Measurements from ENCODE around the gene APOM.

Gene APOM

GRCh38 chr6:31655349-31656237 lies at the start of gene APOM:
Gene APOM (plus strand): TSS chr6:31655894. CDS start chr6:31655967, 73 bp downstream.
- no peak for DNase-seq (ENCODE audit: low read depth)

- DNase-seq (ENCODE audit: low read depth): no peak
Observed at GRCh38 chr6:31607317-31607716, 48.4 kb upstream of the APOM start.

- DNase-seq (ENCODE audit: low read depth): no peak
Observed at GRCh38 chr6:31609519-31610406, 45.9 kb upstream of the APOM start.

GRCh38 chr6:31610968-31611367 lies 44.7 kb upstream of the APOM start:
- no peak for DNase-seq (ENCODE audit: low read depth)

- no peak for DNase-seq (ENCODE audit: low read depth)
Observed at GRCh38 chr6:31614075-31614619, 41.5 kb upstream of the APOM start.

GRCh38 chr6:31614684-31615578 lies 40.8 kb upstream of the APOM start, which contains the start of gene AIF1:
Gene AIF1 (plus strand): TSS chr6:31615234. CDS start chr6:31615330, 96 bp downstream.
- DNase-seq (ENCODE audit: low read depth): no peak

- DNase-seq (ENCODE audit: low read depth): no peak
Observed at GRCh38 chr6:31615748-31616147, 39.9 kb upstream of the APOM start.

GRCh38 chr6:31617010-31617409 lies 38.7 kb upstream of the APOM start:
- DNase-seq (ENCODE audit: low read depth): no peak

GRCh38 chr6:31619805-31620585 lies 35.7 kb upstream of the APOM start:
- peak; percentile 100 for DNase-seq (ENCODE audit: low read depth)

- DNase-seq (ENCODE audit: low read depth): no peak
Observed at GRCh38 chr6:31620586-31621319, 34.9 kb upstream of the APOM start, which contains the start of gene PRRC2A. Gene PRRC2A (plus strand): TSS chr6:31620715. CDS start chr6:31622790, 2,075 bp downstream.

- DNase-seq (ENCODE audit: low read depth): no peak
Observed at GRCh38 chr6:31621320-31621939, 34.3 kb upstream of the APOM start.

GRCh38 chr6:31621991-31622390 lies 33.7 kb upstream of the APOM start:
- DNase-seq (ENCODE audit: low read depth): no peak

- no peak for DNase-seq (ENCODE audit: low read depth)
Observed at GRCh38 chr6:31622684-31623091, 33.0 kb upstream of the APOM start.

GRCh38 chr6:31624070-31624469 lies 31.6 kb upstream of the APOM start:
- DNase-seq (ENCODE audit: low read depth): no peak

- no peak for DNase-seq (ENCODE audit: low read depth)
Observed at GRCh38 chr6:31626952-31627351, 28.7 kb upstream of the APOM start.

- no peak for DNase-seq (ENCODE audit: low read depth)
Observed at GRCh38 chr6:31627690-31628287, 27.9 kb upstream of the APOM start.

GRCh38 chr6:31629014-31629413 lies 26.7 kb upstream of the APOM start:
- no peak for DNase-seq (ENCODE audit: low read depth)

- DNase-seq (ENCODE audit: low read depth): no peak
Observed at GRCh38 chr6:31630177-31630934, 25.3 kb upstream of the APOM start.
